ENCODE measurements around the gene CHST13. TPM values are rescaled to one million over a fixed set of nuclear protein-coding genes. Genes with fewer than 3 reads are reported as not detected.

The CHST13 gene, protein sequence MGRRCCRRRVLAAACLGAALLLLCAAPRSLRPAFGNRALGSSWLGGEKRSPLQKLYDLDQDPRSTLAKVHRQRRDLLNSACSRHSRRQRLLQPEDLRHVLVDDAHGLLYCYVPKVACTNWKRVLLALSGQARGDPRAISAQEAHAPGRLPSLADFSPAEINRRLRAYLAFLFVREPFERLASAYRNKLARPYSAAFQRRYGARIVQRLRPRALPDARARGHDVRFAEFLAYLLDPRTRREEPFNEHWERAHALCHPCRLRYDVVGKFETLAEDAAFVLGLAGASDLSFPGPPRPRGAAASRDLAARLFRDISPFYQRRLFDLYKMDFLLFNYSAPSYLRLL
- total RNA-seq (2014; rRNA removed; shearing (Covaris generic)): 0.05 and 1.3 TPM in 2 replicates

DNA sequence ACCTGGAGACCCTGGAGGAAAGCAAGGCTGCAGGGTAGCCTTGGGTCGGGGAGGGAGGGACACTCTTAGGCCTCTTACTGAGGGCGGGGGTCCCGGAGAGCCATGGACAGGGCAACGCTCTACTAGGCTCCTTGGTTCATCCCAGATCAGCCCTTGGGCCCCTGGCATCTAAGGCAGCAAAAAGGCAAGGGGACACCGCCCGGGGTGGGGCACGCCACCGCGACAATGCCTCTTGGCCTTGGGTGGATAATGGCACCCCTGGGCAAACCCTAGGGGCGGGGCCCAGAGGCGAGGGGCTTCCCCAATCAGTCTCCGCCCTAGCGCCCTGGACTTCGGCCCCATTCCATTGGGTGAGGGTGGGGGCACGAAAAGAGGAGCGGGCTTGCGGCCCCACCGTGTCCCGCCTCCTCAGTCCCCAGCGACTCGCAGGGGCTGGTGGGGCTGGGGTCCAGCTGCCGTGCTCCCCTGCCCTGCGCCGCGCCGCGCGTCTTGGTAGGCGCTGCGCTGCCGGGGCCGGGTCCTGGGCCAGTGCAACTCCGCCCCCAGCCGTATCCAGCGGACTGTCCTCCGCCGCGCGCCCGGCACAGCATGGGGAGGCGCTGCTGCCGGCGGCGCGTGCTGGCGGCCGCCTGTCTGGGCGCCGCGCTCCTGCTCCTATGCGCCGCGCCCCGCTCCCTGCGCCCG is at the start of gene CHST13:
Gene CHST13 (plus strand): TSS at position 411 of the 684 bp plus-strand sequence. CDS start 178 bp downstream, at position 589.
- peak; percentile 39 for DNase-seq (ENCODE audit: low spot score)

DNA sequence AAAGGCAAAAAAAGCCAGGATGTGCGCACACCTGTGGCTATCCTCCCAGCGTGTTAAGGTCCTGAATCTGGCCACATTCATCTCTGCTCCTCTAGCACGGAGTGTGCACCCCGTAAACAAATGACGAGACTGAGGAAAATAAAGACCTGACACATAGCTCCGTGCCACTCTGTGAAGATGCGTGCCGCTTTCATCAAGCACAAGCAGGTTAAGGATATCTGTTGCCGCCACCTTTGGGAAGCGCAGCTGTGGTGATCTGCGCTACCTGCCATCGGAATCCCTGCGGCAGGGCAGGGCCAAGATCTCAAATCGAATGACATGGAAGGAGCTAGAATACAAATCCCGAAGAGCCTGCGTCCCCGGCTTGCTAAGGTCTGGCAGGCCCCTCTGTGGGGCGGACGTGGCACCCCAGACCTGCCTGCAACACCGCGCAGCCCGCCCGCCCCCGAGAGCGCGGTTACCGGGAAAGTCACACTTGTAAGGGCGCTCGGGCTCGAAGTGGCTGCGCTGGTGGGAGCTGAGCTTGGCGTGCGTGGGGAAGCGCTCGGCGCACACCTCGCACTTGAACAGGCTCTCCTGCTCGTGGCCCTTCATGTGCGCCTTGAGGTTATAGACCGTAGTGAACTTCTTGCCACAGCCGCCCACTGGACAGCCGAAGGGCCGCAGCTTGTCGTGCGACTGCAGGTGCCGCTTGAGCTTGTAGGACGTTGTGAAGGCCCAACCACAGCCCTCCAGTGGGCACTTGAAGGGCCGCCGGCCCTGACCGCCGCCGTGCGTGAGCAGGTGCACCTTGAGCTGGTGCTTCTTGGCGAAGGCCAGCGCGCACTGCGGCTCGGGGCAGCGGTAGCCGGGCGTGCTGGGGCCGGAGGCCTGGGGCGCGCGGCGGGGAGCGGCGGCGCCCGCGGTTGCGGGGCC is 49.2 kb upstream of the CHST13 start:
- peak; percentile 68 for DNase-seq (ENCODE audit: low spot score)

DNA sequence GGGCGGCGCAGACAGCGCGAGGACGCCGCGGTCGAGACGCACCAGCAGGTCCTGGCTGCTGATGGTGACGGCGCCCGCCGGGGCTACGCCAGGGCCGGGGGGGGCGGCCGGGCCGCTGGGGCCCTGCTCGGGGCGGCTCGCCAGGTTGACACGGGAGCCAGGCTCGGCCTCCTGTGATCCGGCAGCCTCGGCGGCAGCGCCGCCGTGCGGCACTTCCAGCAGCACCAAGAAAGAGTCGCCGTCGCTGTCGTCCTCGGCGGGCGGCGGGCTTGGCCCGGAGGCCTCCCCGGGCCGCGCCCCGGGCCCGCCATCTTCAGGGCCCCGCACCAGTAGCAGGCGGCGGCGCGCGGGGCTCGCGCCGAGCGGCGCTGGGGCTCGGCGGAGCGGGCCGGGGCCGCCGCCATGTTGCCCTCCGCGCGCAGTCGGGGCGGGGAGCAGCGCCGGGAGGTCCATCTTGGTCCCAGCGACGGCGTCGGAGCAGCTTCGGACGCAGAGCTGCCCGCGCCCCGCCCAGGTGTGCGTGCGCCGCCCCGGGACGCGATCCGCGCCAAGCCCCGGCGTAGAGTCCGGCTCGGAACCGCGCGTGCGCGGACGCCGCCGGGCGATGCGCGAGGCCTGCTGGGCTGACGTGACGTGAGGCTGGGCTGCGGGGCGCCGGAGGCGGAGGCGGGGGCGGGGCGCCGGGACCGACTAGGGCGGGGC is 48.4 kb upstream of the CHST13 start, which contains the start of gene ZXDC:
Gene ZXDC (minus strand): TSS at position 479 of the 702 bp plus-strand sequence. CDS start 26 bp downstream, at position 453.
- peak; percentile 97 for DNase-seq (ENCODE audit: low spot score)

DNA sequence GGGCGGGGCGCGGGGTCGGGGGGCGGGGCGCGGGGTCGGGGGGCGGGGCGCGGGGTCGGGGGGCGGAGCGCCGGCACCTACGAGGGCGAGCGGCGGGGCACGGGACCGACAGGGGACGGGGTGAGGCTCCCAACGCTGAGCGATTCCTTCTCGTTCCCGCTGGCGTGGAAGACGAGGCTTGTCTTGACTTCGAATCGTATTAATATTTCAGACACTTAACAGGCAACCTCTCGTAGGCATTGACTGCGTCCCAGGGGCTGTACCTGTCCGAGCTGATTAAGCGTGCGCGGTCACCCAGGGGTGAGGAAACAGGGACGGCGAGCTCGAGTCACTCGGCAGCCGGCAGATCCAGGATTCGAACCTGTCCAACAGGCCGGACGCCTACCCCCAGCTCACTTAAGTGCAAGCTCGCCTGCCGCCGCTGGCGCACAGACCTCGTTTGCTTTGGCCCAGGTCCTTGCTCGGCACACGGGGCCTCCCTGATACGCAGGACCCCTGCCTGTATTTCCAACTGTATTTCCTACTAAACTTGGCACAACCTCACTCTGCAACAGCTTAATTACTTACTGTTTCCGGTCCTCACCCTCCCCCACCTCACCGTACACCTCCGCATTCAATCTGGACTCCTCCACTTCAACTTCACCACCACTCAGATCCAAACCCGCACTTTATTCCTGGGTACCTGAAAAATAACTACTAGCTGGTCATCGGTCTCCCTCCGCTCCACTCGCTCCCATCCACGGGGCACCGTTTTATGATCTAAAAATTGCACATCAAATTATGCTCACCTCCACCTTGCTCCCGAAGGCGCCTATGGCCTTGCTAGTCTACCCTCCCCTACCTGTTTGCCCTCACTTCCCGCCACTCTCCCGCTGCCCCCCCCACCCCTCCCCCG is 47.5 kb upstream of the CHST13 start:
- DNase-seq (ENCODE audit: low spot score): peak; percentile 78

DNA sequence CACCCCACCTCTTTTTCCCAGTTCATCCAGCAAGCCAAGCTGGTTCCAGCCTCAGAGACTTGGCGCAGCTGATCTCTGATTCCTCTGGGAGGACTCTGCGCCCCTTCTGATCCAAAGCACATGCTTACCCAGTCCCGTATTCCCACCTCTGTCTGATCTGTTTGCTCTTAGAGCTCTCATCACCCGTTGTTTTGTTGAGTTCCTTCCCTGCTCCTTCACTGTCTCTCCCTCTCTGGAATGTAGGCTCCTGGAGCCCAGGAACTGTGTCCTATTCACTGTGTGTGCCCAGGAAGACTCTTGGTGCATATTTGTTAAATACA is 46.9 kb upstream of the CHST13 start:
- DNase-seq (ENCODE audit: low spot score): no peak

DNA sequence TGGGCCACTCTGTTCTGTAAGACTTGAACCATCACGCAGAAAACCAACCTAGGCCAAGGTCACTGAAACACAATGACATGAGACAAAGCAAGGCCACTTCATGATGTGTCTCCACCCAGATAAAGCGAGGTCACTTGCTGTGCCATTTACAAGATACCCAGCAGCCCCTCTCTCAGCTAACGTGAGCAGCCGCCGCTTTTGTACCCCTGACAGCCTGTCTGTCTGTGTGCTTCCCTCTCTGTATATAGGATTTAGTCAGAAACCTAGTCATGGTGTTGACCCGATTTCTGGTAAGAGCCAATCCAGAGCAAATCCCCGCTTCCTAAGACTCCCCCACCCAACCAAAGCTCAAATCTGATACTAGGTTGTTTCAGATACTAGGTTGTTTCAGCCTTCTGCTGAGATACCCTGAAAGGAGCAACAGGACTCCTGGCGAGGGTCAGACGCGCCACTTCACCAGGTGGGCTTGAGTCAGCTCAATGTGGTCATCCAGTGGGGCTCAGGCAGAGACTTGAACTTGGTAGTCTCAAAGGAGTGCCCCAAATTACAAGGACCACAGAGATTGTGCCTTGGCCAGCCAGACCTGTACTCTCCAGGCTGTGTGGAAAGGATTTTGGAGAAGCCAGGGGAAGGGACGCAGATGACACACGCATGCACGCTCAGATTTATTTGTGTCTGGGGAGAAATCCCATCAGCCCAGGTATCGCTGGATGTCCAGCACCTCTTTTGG is 45.2 kb upstream of the CHST13 start:
- no peak for DNase-seq (ENCODE audit: low spot score)

DNA sequence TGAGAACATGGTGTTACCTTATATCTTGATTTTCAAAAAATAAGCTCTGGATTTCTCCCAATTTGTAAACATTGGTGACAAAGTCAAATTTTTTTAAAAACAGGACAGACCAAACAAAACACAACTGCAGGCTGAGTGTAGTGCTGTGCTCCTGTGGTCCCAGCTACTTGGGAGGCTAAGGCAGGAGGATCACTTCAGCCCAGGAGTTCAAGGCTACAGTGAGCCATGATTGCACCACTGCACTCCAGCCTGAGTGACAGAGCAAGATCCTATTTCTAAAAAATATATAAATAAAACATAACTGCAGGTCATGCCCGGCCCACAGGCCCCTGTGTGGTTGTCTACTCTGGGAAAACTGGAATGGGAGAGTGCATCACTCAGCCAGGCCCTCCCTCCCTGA is 44.3 kb upstream of the CHST13 start:
- DNase-seq (ENCODE audit: low spot score): no peak

DNA sequence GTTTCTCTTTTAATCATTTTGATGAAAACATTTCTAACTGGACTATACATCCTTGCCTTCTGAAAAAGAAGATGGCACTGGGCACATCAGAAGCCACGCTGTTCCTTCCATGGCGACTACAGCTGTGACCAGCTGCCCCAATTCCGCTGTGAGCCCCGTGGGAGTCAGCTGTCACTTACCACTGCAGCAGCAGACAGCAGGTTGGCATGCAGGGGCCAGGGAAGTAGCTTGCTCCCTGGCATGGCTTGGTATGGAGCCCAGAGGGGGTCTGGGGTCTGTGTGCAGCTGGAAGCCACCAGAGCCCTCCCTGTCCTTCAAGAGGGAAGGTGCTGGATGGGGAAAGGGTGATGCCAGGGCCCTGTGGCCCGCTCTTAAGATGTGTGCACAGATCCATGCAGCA is 43.7 kb upstream of the CHST13 start:
- no peak for DNase-seq (ENCODE audit: low spot score)

DNA sequence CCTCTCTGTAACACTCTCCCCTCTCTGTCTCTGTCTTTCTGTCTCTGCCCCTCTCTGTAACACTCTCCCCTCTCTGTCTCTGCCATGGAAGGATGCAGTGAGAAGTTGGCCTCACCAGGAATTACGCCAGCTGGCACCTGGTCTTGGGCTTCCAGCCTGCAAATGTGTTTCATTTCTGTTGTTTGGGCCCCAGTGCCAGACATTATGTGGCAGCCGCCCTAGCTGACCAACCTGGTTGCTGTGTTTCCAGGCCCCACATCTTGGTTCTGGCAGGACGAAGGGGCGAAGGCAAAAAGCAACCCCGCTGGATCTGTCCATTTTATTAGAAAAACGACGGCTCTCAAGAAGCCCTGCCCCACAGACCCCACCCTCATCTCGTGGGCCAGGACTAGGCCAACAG is 43.1 kb upstream of the CHST13 start:
- no peak for DNase-seq (ENCODE audit: low spot score)

DNA sequence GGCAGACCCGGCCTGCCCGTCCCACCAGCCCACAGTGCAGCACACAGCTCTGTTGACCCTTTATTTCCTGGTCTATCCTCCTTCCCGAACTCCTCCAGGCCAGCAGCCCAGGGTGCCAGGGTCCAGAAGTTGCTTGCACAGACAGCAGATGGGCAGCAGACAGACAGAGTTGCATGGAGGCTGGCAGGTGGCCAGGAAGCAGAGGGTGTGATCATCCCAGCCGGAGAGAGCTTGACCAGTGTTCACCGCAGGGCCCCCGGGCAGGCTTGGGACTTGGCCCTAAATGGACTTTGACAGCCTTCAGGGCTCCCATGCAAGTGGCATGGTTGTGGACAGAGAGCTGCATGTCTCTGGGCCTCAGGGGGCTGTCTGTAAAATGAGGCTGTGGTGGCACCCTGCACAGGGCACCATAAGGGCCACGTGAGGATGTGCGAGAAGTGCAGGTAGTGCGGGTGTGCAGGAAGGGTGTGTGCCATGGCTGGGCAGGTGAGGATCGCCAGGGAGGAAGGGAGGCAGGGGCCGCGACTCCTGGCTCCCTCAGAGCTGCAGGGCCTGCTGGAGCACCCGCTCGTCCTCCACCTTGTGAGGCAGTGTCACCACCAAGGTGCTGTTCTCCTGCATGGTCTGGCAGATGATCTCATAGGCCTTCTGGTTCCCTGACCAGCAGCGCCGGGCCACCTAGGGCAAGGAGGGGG is 42.0 kb upstream of the CHST13 start:
- no peak for DNase-seq (ENCODE audit: low spot score)

DNA sequence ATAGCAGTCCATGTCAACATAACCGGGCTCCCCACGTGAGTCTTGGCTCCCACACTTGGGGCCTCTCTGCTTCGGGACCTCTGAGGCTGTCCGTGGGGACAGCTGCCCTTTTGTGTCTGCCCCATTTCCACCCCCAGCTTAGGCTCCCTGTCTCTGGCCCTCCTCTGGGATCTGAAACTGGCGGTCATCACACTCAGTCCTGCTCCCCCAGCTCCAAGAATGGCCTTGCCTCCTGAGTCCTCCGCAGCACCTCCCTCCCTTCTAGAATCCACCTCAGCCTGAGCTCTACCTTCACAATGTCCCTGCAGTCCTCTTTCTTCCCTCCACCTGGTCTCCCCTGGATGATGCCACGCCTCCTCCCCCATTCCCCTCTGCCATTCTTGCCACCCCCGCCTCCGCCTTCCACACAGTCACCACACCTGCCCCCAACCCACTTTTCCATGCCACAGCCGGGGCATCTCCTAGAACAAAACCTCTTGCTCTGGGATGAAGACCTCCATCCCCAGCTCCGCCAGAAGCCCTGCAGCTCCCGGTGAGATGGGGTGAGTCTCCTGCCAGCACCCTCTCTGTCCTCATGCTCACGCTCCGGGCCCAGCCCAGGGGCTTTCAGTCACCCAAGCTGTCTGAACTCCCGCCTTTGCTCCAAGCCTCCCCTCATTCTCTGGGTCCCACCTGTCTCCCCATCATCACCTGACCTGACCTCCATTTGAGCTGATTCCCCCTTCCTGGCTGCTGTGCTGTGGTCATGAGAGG is 41.3 kb upstream of the CHST13 start:
- DNase-seq (ENCODE audit: low spot score): no peak

DNA sequence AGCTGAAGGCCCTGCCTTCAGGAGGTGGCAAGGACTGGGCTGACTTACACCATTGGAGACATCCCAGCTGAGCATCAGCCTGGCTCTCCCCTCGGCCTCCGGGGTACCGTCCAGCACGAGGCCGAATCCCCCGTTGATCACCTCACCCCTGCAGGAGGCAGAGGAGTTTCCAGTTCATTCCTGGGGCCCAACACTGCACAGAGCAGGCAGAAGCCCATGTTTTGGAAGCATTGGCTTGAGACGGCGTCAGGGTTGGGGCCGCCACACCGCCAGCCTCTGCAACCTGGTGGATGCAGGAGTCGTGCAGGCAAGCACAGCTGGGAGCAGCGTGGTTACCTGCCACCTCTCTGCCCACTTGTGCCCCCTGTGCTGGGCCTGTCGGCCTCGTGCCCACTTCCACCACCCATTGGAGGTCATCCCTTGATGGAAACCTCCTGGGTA is 40.6 kb upstream of the CHST13 start:
- no peak for DNase-seq (ENCODE audit: low spot score)

DNA sequence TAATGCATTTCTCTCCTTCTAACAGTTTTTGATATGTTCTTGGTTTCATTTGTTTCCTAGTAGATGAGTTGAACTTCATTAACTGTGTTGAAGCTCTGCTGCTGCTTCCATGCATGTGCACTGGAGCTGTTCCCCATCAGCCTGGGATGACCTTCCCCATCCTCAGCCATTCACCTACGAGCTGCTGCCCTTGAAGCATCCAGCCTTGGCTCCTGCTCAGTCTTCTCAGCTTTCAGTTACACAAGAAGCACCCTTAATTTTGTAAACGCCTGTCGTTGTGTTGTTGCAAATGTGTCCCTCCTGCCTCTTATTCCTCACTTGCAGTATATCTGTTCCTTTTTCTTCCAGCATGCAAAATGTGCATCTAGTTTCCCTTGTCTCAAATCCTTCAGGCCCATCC is 39.8 kb upstream of the CHST13 start:
- no peak for DNase-seq (ENCODE audit: low spot score)

DNA sequence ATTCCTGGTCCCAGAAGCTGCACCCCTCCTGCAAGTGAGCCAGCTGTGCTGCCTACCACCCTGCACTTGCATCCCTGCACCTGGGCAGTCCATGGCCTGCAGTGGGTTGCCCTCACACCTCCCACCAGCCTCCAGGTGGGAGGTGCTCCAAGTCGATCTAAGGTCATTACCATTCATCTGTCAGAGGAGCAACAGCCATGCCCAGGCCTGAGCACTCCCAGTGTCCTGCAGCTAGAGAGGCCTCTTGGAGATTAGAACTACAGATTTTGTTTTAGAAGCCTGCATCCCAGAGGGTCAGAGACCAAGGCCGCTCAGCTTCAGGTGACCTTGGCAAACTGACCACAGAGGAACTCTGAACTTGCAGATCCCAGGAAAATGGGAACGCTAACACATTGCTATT is 39.3 kb upstream of the CHST13 start:
- no peak for DNase-seq (ENCODE audit: low spot score)

DNA sequence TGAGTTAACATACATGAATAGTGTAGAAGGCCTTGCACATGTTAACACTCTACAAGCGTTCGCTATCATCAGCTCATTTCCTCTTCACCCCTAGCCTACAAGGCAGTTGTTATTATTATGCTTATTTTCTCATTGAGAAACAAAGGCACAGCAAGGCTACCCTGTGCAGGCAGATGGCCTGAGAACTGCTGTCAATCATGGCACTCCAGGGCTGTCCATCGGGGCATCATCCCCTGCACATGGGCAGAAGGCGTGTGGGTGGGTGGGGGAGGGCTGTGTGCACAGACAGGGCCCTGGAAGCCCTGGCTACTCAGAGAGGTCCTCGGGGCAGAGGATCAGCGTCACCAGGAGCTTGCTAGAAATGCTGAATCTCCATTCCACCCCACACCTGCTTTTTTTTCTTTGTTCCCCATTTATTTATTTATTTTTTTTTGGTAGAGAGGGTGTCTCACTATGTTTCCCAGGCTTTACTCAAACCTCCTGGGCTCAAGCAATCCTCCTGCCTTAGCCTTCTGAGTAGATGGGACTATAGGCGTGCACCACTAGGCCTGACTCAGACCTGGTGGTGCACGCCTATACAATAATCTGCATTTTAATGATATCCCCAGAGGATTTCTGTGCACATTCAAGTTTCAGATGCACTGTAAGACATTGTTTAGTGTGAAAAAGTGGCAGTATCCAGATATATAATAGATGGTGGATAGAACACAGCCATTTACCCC is 38.6 kb upstream of the CHST13 start:
- no peak for DNase-seq (ENCODE audit: low spot score)

DNA sequence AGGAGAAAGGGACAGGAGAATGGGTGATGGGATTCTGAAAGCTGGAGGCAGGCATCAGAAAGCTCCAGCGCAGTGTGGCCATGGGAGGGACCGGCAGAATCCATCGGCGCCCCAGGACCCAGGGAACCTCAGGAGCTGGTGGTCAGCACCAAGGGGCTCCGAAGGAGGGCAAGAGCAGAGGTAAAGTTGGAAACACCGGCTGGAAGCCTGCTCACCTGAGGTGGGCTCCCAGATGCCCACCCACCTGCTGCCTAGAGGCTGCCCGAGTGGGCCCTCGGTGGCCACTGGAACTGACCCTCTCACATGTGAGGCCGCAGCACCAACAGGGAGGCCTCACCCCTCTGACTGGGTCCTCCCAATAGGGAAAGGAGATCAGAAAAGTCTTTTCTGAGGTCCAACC is 38.0 kb upstream of the CHST13 start:
- no peak for DNase-seq (ENCODE audit: low spot score)

DNA sequence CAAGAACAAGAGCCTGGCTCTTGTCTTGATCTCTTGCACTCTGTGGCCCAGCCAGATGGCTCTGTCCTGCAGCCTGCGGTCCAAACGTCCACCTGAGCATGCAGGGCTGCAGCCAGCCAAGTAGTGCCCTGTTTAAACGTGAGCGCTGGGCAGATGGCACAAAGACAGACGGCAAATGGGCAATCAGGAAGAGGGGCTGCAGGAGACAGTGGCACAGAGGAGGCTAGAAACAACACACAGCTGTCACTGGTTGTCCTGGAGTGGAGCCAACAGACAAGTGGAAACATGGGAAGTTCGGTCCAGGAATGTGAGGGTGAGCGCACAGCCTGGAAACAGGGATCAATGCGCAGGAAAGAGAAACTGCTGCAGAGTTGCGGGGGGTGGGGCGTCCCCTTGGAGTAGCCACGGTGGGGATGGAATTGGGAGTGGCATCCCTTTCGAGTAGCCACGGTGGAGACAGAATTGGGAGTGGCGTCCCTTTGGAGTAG is 37.6 kb upstream of the CHST13 start:
- no peak for DNase-seq (ENCODE audit: low spot score)
